GM19240 (cell line): Measurements from ENCODE around the gene SPI1.

Experiments used
- DNase-seq: peaks from one replicate; pipeline ENCODE4 v3.0.0; 2011; ENCODE audit warnings: low spot score; ENCODE audit not compliant: insufficient read length

The SPI1 gene

DNA sequence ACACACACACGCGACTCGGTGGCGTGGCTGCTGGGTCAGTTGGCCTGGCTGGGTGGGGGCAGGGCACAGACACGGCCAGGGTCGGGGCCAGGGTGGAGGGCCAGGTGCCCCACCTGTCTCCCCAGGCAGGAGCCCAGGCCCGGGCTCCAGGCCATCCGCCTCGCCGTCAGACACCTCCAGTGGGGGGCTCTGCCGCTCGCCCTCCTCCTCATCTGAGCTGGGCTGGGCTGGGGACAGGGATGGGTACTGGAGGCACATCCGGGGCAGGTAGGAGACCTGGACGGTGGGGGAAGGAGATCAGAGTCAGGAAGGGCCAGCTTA, 19.7 kb downstream of the SPI1 start:
- DNase-seq = no peak

GRCh38 chr11:47357985-47358730, 20.2 kb downstream of the SPI1 start:
- no peak for DNase-seq

DNA sequence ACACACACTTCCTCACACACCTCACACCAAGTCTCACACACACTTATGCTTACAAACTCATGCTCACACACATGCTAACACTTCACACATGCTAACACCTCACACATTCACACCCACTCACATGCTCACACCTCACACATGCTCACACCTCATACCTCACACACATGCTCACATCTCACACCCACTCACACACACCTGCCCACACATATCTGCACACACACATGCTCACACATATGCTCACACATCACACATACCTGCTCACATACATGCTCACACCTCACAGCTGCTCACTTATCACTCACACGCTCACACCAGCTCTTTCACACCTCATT, 21.4 kb downstream of the SPI1 start:
- DNase-seq = no peak

GRCh38 chr11:47356129-47356997, 22.0 kb downstream of the SPI1 start:
- DNase-seq = no peak

DNA sequence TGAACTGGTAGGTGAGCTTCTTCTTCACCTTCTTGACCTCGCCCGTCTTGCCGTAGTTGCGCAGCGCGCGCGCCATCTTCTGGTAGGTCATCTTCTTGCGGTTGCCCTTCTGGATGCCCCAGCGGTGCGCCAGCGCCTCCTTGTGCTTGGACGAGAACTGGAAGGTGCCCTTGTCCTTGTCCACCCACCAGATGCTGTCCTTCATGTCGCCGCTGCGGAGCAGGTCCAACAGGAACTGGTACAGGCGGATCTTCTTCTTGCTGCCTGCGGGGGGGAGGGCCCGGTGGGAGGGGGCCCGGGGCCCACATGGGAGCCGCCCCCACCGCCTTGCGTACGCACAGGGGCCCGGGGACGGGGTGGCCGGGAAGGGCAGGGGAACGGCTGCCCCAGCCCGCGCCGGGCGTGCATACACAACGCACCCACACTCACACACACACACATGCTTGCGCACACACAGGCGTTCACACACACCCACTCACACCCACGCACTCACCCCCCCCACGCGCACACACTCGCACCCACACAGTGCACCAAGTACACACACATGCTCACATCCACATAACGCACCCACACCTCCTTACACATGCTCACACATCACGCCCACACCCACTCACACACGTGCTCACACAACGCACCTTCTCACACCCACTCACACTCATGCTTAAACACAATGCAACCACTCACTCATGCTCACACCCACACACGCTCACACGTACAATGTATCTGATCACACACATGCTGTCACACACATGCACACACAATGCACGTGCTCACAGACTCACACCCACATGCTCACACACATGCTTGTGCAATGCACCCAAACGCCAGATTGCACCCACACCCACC, 22.8 kb downstream of the SPI1 start:
- no peak for DNase-seq

DNA sequence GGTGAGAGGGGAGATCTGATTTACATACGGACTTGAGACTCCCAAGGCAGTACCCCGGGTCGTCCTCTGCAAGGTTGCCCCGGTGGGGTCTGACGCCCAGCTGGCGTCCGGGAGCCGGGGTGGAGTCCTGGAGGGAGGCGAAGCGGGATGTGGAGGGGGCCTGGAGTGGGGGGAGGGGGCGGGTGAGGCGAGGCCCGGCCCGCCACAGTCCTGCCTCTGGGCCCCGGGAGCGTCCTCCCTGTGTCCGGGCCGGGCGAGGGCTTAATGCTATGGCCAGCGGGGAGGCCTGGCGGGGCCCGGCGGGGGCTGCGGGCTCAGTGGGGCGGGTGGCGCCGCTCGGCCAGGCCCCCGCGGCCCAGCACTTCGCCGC, 23.4 kb downstream of the SPI1 start:
- DNase-seq = no peak

GRCh38 chr11:47353978-47354774, 24.2 kb downstream of the SPI1 start:
- no peak for DNase-seq

GRCh38 chr11:47352556-47352955, 25.8 kb downstream of the SPI1 start, which contains the start of gene MYBPC3:
MYBPC3 (minus strand) TSS chr11:47352702; CDS start chr11:47352647, 55 bp downstream.
- DNase-seq = no peak

- no peak for DNase-seq
These were observed 26.9 kb downstream of the SPI1 start for GRCh38 chr11:47351156-47352126.

DNA sequence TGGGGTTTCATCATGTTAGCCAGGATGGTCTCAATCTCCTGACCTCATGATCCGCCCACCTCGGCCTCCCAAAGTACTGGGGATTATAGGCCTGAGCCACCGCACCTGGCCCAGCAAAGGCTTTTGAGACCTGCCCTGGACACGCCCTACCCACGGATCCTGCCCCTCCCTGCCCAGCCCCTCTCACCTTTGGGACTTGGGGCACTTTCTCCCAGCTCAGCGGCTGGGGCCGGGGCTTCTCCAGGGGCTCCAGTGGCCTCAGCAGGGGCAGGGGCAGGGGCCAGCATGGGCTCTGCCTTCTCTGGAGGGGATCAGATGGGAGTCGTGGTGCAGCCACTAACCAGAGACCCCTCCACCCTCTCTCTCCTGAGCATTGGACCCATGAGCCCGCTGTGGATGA, 28.0 kb downstream of the SPI1 start:
- no peak for DNase-seq

DNA sequence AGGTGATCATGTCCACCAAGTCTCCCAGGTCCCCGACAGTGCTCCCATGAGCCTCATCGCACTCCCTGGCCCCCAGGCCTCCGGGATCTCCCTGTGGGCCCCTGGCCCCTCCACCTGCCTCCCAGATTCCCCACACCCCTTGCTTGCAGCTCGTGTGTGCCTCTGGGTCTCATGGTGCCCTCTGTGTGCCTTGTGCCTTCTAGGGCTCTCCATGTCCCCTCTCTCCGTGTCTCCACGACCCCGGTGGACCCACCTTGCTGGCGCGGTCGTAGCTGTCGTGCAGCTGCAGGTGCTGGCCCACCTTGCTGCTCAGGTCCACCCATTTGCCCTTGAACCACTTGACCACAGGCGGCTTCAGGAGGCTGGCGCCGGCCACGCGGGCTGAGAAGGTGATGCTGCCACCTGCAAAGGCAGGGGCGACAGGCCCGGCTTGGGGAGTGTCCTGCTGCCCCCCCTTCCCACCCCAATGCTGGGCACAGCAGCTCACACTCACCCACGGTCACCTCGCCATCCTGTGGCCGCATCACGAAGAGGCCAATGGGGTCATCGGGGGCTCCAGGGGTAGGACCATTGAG, 28.7 kb downstream of the SPI1 start:
- no peak for DNase-seq

- no peak for DNase-seq
These were observed 29.5 kb downstream of the SPI1 start for GRCh38 chr11:47348859-47349258.

DNA sequence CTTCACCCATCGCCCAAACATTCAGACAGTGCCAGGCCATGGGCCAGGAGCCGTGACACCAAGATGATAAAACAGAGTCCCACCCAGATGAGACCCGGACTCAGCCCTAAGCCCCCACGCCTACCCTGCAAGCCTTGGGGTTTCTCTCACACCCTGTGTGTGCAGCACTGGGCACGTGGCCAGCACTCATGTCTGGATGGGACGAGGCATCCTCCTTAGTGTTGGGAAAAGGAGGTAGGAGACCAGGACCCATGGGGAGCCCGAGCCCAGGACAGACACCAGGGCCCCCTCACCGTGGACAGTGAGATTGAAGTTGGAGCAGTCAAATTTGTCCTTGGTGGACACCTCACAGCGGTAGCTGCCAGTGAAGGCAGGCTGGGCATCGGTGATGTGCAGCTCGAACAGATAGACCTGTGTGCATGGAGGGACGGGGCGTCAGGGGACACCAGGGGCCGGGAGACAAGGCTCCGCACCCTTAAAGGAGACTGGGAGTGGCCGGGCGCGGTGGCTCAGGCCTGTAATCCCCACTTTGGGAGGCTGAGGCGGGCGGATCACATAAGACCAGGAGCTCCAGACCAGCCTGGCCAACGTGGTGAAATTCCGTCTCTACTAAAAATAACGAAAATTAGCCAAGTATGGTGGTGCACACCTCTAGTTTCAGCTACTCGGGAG, 30.1 kb downstream of the SPI1 start:
- DNase-seq = no peak

DNA sequence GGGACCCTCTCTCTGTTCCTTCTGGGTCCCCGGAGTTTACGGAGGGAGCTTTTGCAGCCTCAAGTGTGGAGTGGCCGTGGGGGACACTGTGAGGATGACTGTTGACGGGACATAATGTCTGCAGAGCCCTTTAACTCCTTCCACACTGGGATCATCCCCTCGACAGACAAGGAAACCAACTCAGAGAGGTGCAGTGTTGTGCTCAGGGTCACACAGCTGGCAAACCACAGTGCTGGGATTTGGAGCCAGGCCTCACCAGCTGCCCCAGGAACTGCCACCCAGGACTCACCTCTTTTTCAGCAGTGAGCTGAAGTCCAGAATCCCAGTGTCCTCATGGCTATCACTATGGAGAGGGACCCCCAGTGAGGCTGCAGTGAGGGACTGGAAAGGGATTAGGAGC, 31.2 kb downstream of the SPI1 start:
- DNase-seq = no peak

- DNase-seq = no peak
These were observed 32.3 kb downstream of the SPI1 start for GRCh38 chr11:47345890-47346563.

DNA sequence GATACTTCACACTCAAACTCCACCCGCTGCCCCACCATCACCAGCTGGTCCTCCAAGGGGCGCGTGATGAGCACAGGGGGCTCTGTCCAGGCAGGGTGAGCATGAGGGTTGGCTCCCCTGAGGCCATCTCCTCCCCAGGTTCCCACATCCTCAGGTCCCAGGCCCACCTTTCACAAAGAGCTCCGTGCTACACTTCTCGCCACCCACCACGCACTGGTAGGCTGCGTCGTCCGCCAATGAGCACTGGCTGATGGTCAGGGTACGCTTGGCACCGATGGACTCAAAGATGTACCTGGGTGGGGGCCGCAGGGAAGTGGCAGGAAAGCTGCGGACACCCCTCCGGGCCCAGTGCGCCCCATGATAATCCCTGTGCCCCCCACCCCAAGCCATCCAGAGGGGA, 35.5 kb downstream of the SPI1 start:
- no peak for DNase-seq

GRCh38 chr11:47342036-47342803, 36.1 kb downstream of the SPI1 start:
- DNase-seq = no peak
